BE2C (cell line): ENCODE results near the gene TBC1D16.

Experiments
- DNase-seq: peaks from one replicate; pipeline ENCODE4 v3.0.0-alpha.2; 2020
- H3K27me3 ChIP-seq: fragments of 250-450 bp; sonication (Bioruptor Pico); 2 replicates; pipeline ENCODE4 v1.5.1; 2020; ENCODE audit warnings: mild to moderate bottlenecking
- H3K36me3 ChIP-seq: fragments of 250-450 bp; sonication (Bioruptor Pico); 2 replicates; pipeline ENCODE4 v1.5.1; 2020; ENCODE audit warnings: mild to moderate bottlenecking
- H3K4me1 ChIP-seq: fragments of 250-450 bp; sonication (Bioruptor Pico); 2 replicates; pipeline ENCODE4 v1.5.1; 2020
- H3K4me3 ChIP-seq: 2 replicates; pipeline ENCODE4 v1.5.1; 2011; ENCODE audit warnings: low read depth, low read length
- H3K9me3 ChIP-seq: fragments of 250-450 bp; sonication (Bioruptor Pico); 2 replicates; pipeline ENCODE4 v1.5.1; 2020
- CTCF ChIP-seq: IDR thresholded peaks from 2 replicates; pipeline ENCODE4 v1.5.1; 2012; ENCODE audit warnings: mild to moderate bottlenecking, low read depth, low read length

Gene TBC1D16

DNA sequence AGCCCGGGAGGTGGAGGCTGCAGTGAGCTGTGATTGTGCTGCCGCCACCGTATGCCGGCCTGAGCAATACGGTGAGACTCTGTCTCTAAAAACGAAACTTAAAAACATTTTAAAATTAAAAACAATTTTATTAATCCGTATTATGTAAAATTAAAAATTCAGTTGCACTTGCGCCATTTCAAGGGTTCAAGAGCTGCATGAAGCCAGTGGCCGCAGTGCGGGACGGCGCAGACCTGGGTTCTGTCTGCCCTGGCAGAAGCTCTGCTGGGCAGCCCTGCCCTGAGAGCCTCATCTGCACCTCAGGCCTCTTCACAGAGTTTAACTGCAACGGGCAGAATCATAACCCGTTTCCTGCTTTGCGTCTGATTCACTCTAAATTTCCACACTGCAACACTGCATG lies 31.7 kb downstream of the TBC1D16 start:
- TF ChIP-seq CTCF: no peak
- H3K27me3 ChIP-seq: no peaks in the 10 kb centered on the region
- H3K36me3 ChIP-seq: no peaks in the 10 kb centered on the region; the same call in 1 of the 2 replicates
- no peak for DNase-seq
- H3K4me3 ChIP-seq: no peak overlapping the region
- H3K4me1 ChIP-seq: no peaks in the 10 kb centered on the region
- no peaks in the 10 kb centered on the region for H3K9me3 ChIP-seq

GRCh38 chr17:80002690-80003490 lies 32.8 kb downstream of the TBC1D16 start:
- H3K9me3 ChIP-seq: no peaks in the 10 kb centered on the region
- DNase-seq: no peak
- no peak overlapping the region for H3K4me3 ChIP-seq
- H3K36me3 ChIP-seq: no peaks in the 10 kb centered on the region; the same call in 1 of the 2 replicates
- H3K4me1 ChIP-seq: no peaks in the 10 kb centered on the region
- H3K27me3 ChIP-seq: no peaks in the 10 kb centered on the region
- TF ChIP-seq CTCF: no peak

GRCh38 chr17:80002070-80002641 lies 33.5 kb downstream of the TBC1D16 start:
- H3K9me3 ChIP-seq: no peaks in the 10 kb centered on the region
- no peak for TF ChIP-seq CTCF
- H3K36me3 ChIP-seq: no peaks in the 10 kb centered on the region; the same call in 1 of the 2 replicates
- no peak overlapping the region for H3K4me3 ChIP-seq
- H3K27me3 ChIP-seq: no peaks in the 10 kb centered on the region
- H3K4me1 ChIP-seq: no peaks in the 10 kb centered on the region
- DNase-seq: no peak

- no peaks in the 10 kb centered on the region for H3K27me3 ChIP-seq
- H3K36me3 ChIP-seq: no peaks in the 10 kb centered on the region; the same call in 1 of the 2 replicates
- TF ChIP-seq CTCF: no peak
- H3K4me1 ChIP-seq: no peaks in the 10 kb centered on the region
- no peak for DNase-seq
- no peaks in the 10 kb centered on the region for H3K9me3 ChIP-seq
- H3K4me3 ChIP-seq: no peak overlapping the region
These were observed 34.5 kb downstream of the TBC1D16 start for GRCh38 chr17:80000981-80001775.

DNA sequence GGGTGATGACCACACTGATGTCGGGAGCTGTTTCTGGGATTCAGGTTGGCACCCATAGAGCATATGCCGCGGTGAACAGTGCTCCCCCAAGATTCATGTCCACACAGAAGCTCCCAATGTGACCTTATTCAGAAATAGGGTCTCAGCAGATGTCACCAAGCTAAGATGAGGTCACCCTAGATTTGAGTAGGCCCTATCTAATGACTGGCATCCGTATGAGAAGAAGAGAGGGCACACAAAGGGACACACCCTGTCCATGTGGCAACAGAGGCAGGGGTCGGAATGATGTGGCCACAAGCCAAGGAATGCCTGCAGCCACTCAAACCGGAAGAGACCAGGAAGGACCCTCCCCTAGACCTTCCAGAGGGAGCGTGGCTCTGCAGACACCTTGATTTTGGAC lies 35.5 kb downstream of the TBC1D16 start:
- DNase-seq: no peak
- Histone ChIP-seq H3K4me1 (no peaks in the 10 kb centered on the region), H3K27me3 (no peaks in the 10 kb centered on the region), H3K9me3 (no peaks in the 10 kb centered on the region), H3K4me3 (no peak overlapping the region), H3K36me3 (no peaks in the 10 kb centered on the region; the same call in 1 of the 2 replicates)
- no peak for TF ChIP-seq CTCF
